ENCODE results near the gene GARS1.

- TF ChIP-seq CTCF (conservative IDR thresholded peaks at IDR 0.05 in 1 of 2, IDR thresholded peaks at IDR 0.05 in 1 of 2; ENCODE audit: extremely low read depth in 1 of 2, insufficient read depth in 1 of 2, low read depth in 1 of 2, low read length in 2 of 2), result no peak
- TF ChIP-seq EZH2 (IDR thresholded peaks at IDR 0.05; ENCODE audit: borderline replicate concordance, low read length), result peak; percentile 87
Observed at GRCh38 chr7:30681331-30681797, 86.7 kb downstream of the GARS1 start.

Data from mammary epithelial cell (primary cell).